Sigmoid colon (tissue), 3 donors: ENCODE results near the gene ABCA2.

Experiments used
- CTCF ChIP-seq, 4 experiments: fragments of 450-650 bp in 3 of 4; fragments of 200-600 bp in 1 of 4; IDR thresholded peaks; one replicate each; pipeline ENCODE4 v1.5.1; 2016 to 2019; ENCODE audit warnings: antibody characterized with exemption in 4 of 4, mild to moderate bottlenecking in 3 of 4, moderate library complexity in 2 of 4
- POLR2A ChIP-seq, 2 donors: fragments of 450-650 bp; IDR thresholded peaks; one replicate each; pipeline ENCODE4 v1.6.1; 2016; ENCODE audit warnings: antibody characterized with exemption in 2 of 2, mild to moderate bottlenecking in 2 of 2, moderate library complexity in 2 of 2

- no peak for TF ChIP-seq CTCF (IDR thresholded peaks at IDR 0.05)
- TF ChIP-seq POLR2A (IDR thresholded peaks at IDR 0.05), result no peak
These were observed 17.9 kb downstream of the ABCA2 start for GRCh38 chr9:137009938-137010732.
